ENCODE results near the gene ASB1.

GRCh38 chr2:238483656-238484055, 56.9 kb downstream of the ASB1 start:
- TF ChIP-seq EP300 (IDR thresholded peaks at IDR 0.05) (no peak), CTCF (IDR thresholded peaks at IDR 0.05) (no peak)
